ENCODE measurements around the gene SYT5. TPM values are rescaled to one million over a fixed set of nuclear protein-coding genes. Genes with fewer than 3 reads are reported as not detected.

SYT5 gene
- total and polyA plus RNA-seq, 2 of the 13 experiments (the other 11 are each of a cell fraction or from before 2014, with no cell fraction given) = not detected

DNA sequence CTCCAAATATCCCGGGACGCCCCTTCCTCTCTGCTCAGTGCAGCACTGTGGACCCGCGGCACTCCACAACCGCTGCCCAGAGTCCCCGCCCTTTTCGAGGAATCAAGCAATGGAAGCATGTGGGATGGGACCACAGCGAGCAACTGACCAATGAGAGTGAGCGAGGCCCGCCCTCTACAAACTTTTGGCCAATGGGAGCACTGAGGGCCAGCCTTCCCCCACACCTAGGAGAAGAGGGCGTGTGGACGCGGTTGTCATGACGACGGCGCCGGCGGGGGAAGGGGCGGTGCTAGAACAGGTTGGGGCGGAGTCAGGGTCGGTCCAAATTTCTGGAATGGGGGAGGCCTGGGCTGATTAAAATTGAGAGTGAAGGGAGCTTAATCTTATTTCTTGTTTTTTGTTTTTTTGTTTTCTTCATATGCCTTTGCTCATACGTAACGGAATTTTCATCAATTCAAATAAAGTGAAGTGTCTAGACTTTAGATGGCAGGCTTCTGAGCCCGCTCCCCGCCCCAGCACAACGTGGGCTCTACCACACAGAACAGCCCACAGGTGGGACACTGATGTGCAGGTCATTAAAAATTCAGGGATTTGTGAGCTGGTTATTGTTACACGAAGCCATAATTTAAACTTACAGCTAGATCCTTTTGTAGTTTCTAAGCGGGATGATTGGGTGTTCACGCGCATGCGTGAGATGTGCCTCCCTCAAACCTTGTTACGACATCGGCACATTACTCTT is 13.4 kb downstream of the SYT5 start, which contains the start of gene DNAAF3 (continued):
- TF ChIP-seq, protein P1, sequence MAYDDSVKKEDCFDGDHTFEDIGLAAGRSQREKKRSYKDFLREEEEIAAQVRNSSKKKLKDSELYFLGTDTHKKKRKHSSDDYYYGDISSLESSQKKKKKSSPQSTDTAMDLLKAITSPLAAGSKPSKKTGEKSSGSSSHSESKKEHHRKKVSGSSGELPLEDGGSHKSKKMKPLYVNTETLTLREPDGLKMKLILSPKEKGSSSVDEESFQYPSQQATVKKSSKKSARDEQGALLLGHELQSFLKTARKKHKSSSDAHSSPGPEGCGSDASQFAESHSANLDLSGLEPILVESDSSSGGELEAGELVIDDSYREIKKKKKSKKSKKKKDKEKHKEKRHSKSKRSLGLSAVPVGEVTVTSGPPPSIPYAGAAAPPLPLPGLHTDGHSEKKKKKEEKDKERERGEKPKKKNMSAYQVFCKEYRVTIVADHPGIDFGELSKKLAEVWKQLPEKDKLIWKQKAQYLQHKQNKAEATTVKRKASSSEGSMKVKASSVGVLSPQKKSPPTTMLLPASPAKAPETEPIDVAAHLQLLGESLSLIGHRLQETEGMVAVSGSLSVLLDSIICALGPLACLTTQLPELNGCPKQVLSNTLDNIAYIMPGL (CRISPR knock-in tag; IDR thresholded peaks at IDR 0.05; ENCODE audit: borderline replicate concordance in 1 of 2, low read depth in 1 of 2) = peak in 1 of 2 experiments; percentile 12; a peak in 1 of 4 replicates
- TF ChIP-seq MATR3 (CRISPR knock-in tag; IDR thresholded peaks at IDR 0.05) = no peak
- no peak for TF ChIP-seq NFE2L1 (CRISPR knock-in tag; IDR thresholded peaks at IDR 0.05; ENCODE audit: borderline replicate concordance)
- TF ChIP-seq, protein P2, sequence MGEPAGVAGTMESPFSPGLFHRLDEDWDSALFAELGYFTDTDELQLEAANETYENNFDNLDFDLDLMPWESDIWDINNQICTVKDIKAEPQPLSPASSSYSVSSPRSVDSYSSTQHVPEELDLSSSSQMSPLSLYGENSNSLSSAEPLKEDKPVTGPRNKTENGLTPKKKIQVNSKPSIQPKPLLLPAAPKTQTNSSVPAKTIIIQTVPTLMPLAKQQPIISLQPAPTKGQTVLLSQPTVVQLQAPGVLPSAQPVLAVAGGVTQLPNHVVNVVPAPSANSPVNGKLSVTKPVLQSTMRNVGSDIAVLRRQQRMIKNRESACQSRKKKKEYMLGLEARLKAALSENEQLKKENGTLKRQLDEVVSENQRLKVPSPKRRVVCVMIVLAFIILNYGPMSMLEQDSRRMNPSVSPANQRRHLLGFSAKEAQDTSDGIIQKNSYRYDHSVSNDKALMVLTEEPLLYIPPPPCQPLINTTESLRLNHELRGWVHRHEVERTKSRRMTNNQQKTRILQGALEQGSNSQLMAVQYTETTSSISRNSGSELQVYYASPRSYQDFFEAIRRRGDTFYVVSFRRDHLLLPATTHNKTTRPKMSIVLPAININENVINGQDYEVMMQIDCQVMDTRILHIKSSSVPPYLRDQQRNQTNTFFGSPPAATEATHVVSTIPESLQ (CRISPR knock-in tag; conservative IDR thresholded peaks at IDR 0.05) = no peak
- TF ChIP-seq KLF16 (CRISPR knock-in tag; IDR thresholded peaks at IDR 0.05) = 0 out of 4 replicates have a peak, but pooled peaks of 1 of the 2 experiments have one; percentile 24
- TF ChIP-seq CBX2 (IDR thresholded peaks at IDR 0.05; ENCODE audit: low read depth, low read length) = no peak
- no peak for TF ChIP-seq CBX2 (CRISPR knock-in tag; IDR thresholded peaks at IDR 0.05; ENCODE audit: low read depth)
- 0 out of 2 replicates have a peak, but pooled peaks have one; percentile 29 for TF ChIP-seq ZNF331 (CRISPR knock-in tag; IDR thresholded peaks at IDR 0.05)
- TF ChIP-seq ZBTB1 (CRISPR knock-in tag; IDR thresholded peaks at IDR 0.05; ENCODE audit: borderline replicate concordance) = no peak
- peak; percentile 87 for TF ChIP-seq SAP130 (CRISPR knock-in tag; IDR thresholded peaks at IDR 0.05; ENCODE audit: low read depth)
- TF ChIP-seq, protein P3, sequence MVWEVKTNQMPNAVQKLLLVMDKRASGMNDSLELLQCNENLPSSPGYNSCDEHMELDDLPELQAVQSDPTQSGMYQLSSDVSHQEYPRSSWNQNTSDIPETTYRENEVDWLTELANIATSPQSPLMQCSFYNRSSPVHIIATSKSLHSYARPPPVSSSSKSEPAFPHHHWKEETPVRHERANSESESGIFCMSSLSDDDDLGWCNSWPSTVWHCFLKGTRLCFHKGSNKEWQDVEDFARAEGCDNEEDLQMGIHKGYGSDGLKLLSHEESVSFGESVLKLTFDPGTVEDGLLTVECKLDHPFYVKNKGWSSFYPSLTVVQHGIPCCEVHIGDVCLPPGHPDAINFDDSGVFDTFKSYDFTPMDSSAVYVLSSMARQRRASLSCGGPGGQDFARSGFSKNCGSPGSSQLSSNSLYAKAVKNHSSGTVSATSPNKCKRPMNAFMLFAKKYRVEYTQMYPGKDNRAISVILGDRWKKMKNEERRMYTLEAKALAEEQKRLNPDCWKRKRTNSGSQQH (CRISPR knock-in tag; IDR thresholded peaks at IDR 0.05; ENCODE audit: low read depth) = no peak
- TF ChIP-seq U2AF2 (IDR thresholded peaks at IDR 0.05; ENCODE audit: low read depth, low read length) = peak; percentile 99
- TF ChIP-seq ZC3H13 (CRISPR knock-in tag; IDR thresholded peaks at IDR 0.05) = no peak
- TF ChIP-seq ETV6 (CRISPR knock-in tag; conservative IDR thresholded peaks at IDR 0.05) = no peak
- peak; percentile 71; the same call in 1 of the 2 replicates for TF ChIP-seq TBX3 (IDR thresholded peaks at IDR 0.05; ENCODE audit: borderline replicate concordance)
- TF ChIP-seq CCAR2 (optimal IDR thresholded peaks at IDR 0.05; ENCODE audit: low read depth, low read length) = no peak
- TF ChIP-seq PHB2 (IDR thresholded peaks at IDR 0.05; ENCODE audit: partially characterized antibody) = no peak
- TF ChIP-seq RORA (CRISPR knock-in tag; IDR thresholded peaks at IDR 0.05) = no peak
- TF ChIP-seq ZNF777 (CRISPR knock-in tag; IDR thresholded peaks at IDR 0.05) = no peak
- no peak for TF ChIP-seq ZNF121 (CRISPR knock-in tag; IDR thresholded peaks at IDR 0.05)
- TF ChIP-seq, protein P4, sequence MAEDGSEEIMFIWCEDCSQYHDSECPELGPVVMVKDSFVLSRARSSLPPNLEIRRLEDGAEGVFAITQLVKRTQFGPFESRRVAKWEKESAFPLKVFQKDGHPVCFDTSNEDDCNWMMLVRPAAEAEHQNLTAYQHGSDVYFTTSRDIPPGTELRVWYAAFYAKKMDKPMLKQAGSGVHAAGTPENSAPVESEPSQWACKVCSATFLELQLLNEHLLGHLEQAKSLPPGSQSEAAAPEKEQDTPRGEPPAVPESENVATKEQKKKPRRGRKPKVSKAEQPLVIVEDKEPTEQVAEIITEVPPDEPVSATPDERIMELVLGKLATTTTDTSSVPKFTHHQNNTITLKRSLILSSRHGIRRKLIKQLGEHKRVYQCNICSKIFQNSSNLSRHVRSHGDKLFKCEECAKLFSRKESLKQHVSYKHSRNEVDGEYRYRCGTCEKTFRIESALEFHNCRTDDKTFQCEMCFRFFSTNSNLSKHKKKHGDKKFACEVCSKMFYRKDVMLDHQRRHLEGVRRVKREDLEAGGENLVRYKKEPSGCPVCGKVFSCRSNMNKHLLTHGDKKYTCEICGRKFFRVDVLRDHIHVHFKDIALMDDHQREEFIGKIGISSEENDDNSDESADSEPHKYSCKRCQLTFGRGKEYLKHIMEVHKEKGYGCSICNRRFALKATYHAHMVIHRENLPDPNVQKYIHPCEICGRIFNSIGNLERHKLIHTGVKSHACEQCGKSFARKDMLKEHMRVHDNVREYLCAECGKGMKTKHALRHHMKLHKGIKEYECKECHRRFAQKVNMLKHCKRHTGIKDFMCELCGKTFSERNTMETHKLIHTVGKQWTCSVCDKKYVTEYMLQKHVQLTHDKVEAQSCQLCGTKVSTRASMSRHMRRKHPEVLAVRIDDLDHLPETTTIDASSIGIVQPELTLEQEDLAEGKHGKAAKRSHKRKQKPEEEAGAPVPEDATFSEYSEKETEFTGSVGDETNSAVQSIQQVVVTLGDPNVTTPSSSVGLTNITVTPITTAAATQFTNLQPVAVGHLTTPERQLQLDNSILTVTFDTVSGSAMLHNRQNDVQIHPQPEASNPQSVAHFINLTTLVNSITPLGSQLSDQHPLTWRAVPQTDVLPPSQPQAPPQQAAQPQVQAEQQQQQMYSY (CRISPR knock-in tag; IDR thresholded peaks at IDR 0.05) = no peak
